Fibroblast of pulmonary artery (primary cell): ENCODE measurements around the gene KRT15.

Experiments used
- DNase-seq: peaks from one replicate; pipeline ENCODE4 v3.0.0-alpha.2; 2010; ENCODE audit warnings: low read depth
- H3K4me3 ChIP-seq: replicated peaks from 2 replicates; pipeline ENCODE4 v1.5.1; 2011; ENCODE audit warnings: low read depth, mild to moderate bottlenecking, control low read depth, low read length, moderate library complexity
- CTCF ChIP-seq: IDR thresholded peaks from 2 replicates; pipeline ENCODE4 v1.5.1; 2011; ENCODE audit warnings: mild to moderate bottlenecking, control low read depth, low read length, inconsistent platforms; ENCODE audit errors: missing control alignments

KRT15 gene

GRCh38 chr17:41513168-41513547, 5.5 kb downstream of the KRT15 start:
- H3K4me3 ChIP-seq: no peak overlapping the region
- DNase-seq: no peak
- TF ChIP-seq CTCF: no peak

- TF ChIP-seq CTCF: no peak
- no peak for DNase-seq
- H3K4me3 ChIP-seq: no peak overlapping the region
Observed at GRCh38 chr17:41512546-41513167, 6.0 kb downstream of the KRT15 start.

DNA sequence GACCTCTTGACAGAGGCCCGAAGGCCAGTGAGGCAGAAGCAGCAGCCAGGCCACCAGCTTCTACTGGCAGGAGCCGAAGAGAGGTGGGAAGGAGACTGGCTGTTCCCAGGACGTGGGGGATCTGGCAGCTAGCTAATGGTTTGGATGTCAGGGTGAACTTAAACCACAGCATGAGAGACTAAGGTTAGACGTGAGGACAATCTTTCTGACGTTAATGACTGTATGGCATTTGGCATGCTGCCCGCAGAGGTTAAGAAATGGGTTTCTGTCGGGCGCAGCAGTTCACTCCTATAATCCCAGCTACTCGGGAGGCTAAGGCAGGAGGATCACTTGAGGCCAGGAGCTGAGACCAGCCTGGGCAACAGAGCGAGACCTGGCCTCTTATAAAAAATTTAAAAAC, 7.0 kb downstream of the KRT15 start:
- no peak for DNase-seq
- H3K4me3 ChIP-seq: no peak overlapping the region

DNA sequence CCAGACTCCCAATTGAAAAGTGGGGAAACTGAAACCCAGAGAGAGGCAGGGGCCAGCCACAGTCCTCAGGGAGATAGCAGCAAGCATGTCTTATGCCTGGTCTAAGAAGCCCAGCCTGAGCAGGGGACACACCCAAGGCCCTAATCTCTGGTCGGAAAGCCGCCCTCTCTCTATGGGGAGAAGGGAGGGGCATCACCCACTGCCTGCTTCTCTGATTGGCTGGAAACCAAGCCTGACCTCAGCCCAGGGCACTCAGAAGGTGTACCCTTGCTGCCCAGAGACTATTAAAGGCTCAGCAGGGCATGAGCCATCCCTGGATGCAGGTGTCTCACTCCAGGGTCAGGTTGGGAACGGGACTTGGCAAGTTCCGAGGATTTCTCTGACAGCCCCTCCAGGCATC, 7.6 kb downstream of the KRT15 start:
- no peak for DNase-seq
- no peak for TF ChIP-seq CTCF
- no peak overlapping the region for H3K4me3 ChIP-seq

More for the DNA sequence above, 7.0 kb downstream of the KRT15 start:
- no peak for TF ChIP-seq CTCF

DNA sequence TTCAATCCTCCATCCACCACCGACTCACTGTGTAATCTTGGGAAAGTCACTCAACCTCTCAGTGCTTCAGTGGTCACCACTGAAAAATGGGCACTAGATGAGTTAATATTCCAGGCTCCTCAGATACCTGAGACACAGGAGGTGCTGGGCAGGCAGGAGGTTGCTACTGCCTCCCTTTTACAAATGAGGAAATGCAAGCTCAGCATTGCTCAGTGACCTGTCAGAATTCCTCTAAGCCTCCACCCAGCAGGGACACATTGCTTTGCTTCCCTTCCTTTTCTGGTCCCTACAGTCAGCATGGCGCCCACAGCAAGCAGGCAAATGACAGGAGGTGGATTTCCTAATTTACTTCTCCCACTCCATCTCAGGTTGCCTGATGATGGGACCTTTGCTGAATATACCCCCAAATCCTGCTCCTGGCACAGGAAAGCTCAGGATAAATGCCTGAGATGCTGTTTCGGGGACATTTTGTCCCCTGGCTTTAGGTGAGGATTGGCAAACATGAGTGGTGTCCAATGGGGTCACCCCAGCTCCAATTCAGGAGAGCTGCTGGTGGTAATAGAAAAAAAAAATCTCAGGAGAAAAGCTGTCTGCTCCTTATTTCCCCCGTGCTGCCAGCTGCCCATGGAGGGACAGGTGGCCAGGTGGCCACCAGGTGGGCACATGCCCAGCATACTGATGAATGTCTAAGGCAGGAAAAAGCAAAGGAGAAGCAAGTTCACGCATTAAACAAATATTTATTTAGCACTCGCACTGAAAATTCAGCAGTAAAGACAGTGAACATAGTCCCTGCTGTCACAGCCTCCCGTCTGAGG, 8.2 kb downstream of the KRT15 start:
- TF ChIP-seq CTCF: no peak
- H3K4me3 ChIP-seq: no peak overlapping the region
- DNase-seq: no peak

DNA sequence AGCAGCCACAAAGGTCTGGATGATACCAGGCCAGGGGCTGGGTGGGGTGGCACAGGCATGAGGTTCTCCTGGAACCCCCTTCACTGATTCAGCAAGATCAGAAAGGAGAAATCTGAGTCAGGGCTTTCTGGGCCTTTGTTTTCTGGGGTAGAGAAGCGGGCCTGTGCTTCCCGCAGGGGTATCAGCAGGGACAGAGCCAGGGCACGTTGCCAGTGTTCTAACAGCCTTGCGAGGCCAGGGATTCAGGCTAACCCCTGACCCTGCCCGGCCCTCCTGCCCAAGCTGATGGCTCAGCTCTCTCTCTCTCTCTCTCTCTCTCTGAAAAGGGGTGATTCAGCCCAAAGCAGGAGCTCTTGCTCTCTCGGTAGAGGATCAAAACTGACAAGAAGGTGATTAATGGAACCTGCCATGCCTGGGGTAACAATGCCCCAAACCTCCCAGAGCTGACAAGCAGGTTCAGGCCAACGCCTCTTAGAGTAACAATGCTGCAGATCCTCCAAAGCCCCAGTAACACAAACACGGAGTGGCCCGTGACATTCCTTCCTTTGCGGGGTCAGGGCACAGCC, 11.3 kb downstream of the KRT15 start:
- no peak overlapping the region for H3K4me3 ChIP-seq
- no peak for TF ChIP-seq CTCF
- DNase-seq: no peak
